ENCODE data around the gene SIAH1. TPM values are rescaled to one million over a fixed set of nuclear protein-coding genes. Genes with fewer than 3 reads are reported as not detected.

The SIAH1 gene
- total RNA-seq, 2 donors from 2014 or later = 24.0 to 36.1 TPM

DNA sequence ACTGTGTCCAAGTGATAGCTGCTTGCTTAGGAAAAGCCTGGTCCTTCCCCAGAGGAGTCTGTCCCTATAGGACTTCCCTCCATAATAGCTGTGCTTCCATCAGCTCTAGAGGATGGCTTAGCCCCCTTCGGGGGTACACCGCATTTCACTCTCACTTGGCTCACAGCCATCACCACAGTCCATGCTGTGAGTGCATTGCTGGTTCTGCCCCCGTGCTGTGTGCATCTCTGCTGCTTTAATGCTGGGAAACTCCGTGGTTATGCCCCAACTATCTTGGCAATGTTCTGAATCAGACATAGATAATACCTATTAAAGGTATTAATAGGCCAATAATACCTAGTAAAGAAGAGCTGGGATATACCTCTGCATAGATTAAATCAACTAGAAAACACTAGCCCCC is 58.3 kb downstream of the SIAH1 start:
- no peak for TF ChIP-seq POLR2A (IDR thresholded peaks at IDR 0.05)
- TF ChIP-seq, protein P1, sequence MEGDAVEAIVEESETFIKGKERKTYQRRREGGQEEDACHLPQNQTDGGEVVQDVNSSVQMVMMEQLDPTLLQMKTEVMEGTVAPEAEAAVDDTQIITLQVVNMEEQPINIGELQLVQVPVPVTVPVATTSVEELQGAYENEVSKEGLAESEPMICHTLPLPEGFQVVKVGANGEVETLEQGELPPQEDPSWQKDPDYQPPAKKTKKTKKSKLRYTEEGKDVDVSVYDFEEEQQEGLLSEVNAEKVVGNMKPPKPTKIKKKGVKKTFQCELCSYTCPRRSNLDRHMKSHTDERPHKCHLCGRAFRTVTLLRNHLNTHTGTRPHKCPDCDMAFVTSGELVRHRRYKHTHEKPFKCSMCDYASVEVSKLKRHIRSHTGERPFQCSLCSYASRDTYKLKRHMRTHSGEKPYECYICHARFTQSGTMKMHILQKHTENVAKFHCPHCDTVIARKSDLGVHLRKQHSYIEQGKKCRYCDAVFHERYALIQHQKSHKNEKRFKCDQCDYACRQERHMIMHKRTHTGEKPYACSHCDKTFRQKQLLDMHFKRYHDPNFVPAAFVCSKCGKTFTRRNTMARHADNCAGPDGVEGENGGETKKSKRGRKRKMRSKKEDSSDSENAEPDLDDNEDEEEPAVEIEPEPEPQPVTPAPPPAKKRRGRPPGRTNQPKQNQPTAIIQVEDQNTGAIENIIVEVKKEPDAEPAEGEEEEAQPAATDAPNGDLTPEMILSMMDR (IDR thresholded peaks at IDR 0.05) = no peak
- TF ChIP-seq POLR2AphosphoS5 (IDR thresholded peaks at IDR 0.05) = no peak
- no peak for DNase-seq (ENCODE audit: low spot score)
- Histone ChIP-seq H3K9me3 (no peaks in the 10 kb centered on the region), H3K27me3 (replicated peaks; ENCODE audit: insufficient read depth) (no peaks in the 10 kb centered on the region), H3K4me3 (no peak overlapping the region), H3K36me3 (no peaks in the 10 kb centered on the region), H3K27ac (no peak overlapping the region), H3K4me1 (replicated peaks) (no peaks in the 10 kb centered on the region)
- WGBS = 81% methylated on average over 4 of the region's 4 CpGs
- intact Hi-C loops (cut with DNase I) = no loop called here

DNA sequence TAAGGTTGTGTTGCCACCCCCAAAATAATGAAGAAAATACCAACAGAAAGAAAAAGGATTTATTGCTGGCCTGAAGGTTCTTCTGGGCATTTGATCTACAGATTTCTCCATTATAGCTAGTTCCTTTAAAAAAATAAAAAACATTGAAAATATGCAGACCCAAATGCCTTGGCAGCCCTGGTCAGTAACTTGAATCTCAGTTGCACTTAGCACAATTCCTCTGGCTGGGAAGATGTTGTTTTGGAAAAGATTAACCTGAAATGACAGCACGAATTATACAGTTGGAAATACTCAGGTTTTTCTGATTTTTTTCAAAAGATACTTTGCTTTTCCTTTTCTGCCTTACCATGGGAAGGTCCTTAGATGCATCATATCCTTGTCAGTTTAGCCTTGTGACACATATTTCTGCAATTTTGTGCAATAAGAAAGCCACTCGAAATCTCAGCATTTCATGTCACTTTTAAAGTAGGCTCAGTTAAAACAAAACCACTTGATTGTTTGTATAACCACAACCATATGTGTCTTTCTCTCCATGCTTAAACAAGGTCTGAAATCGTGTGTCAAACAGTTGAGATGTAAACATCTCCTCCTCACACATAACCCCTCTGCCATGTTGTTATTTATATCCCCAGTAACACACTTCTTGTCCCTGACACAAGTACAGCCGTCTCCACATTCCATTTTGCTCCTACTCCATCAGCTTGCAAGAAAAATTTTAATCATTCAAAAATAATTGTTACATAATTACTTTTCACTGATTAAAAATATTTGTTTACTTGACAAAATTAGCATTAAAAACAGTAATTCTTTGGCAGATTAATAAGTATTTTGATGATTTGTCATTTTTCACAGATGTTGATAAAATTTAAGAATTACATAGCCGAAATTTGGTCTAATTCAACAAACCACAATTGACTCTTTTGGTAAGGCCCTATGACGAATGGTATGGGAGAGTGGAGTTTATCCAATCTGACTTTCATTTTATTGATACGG is 61.1 kb downstream of the SIAH1 start:
- no peak for DNase-seq (ENCODE audit: low spot score)
- WGBS = 73% methylated on average over 7 of the region's 7 CpGs

DNA sequence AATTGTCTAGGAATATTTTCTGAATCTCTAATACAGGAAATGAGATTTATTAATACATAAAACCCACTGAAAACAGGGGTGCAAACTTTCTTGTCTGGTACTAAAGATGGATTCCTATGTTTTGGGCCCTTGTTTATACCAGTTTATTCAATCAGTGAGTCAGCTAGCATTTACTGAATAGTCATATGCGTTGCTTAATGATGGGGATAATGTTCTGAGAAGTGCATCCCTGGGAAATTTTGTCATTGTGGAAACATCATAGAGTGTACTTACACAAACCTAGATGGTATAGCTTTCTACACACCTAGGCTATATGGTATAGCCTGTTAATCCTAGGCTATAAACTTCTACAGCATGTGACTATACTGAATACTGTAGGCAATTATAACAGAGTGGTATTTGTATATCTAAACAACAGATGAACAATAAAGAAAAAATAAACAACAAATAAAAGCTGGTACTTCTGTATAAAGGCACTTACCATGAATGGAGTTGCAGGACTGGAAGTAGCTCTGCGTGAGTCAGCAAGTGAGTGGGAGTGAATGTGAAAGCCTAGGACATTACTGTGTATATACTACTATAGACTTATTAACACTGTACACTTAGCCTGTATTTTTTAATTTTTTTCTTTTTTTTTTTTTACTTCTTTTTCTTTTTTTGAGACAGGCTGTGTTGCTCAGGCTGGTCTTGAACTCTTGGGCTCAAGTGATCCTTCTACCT is 63.7 kb downstream of the SIAH1 start:
- Histone ChIP-seq H3K4me1 (replicated peaks) (no peaks in the 10 kb centered on the region), H3K4me3 (no peak overlapping the region), H3K27me3 (replicated peaks; ENCODE audit: insufficient read depth) (no peaks in the 10 kb centered on the region), H3K9me3 (no peaks in the 10 kb centered on the region), H3K36me3 (no peaks in the 10 kb centered on the region), H3K27ac (no peak overlapping the region)
- TF ChIP-seq POLR2A (IDR thresholded peaks at IDR 0.05) (no peak), POLR2AphosphoS5 (IDR thresholded peaks at IDR 0.05) (no peak)
- TF ChIP-seq, protein P1 (IDR thresholded peaks at IDR 0.05) = no peak
- WGBS = 86% methylated on average over 2 of the region's 2 CpGs
- intact Hi-C loops (cut with DNase I) = no loop called here
- no peak for DNase-seq (ENCODE audit: low spot score)

More for the DNA sequence above, 61.1 kb downstream of the SIAH1 start:
- H3K9me3 ChIP-seq = no peaks in the 10 kb centered on the region
- H3K27me3 ChIP-seq (replicated peaks; ENCODE audit: insufficient read depth) = no peaks in the 10 kb centered on the region
- H3K36me3 ChIP-seq = no peaks in the 10 kb centered on the region
- no peak overlapping the region for H3K4me3 ChIP-seq
- no peak overlapping the region for H3K27ac ChIP-seq
- TF ChIP-seq POLR2AphosphoS5 (IDR thresholded peaks at IDR 0.05) = no peak
- TF ChIP-seq POLR2A (IDR thresholded peaks at IDR 0.05) = no peak
- TF ChIP-seq, protein P1 (IDR thresholded peaks at IDR 0.05) = no peak
- H3K4me1 ChIP-seq (replicated peaks) = no peaks in the 10 kb centered on the region
- intact Hi-C loops (cut with DNase I) = no loop called here

DNA sequence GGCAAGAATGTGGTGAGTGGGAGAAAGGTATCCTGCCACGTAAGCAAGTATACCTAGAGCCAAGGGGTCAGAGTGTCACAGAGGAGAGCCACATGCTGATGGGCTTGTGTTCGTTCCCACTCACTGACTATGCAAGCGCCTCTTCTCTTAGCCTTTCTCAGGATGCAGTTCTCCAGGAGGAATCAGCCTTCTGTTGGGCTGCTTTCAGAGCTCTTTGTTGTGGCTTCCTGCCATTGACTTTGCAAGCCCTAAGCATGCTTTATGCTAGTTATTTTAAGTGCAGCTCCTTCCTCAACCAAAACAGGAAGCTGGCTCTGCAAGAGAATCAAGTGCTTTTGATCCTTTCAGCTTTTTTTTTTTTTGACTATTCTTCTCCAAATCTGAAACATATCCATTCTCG is 66.6 kb downstream of the SIAH1 start:
- Histone ChIP-seq H3K27me3 (replicated peaks; ENCODE audit: insufficient read depth) (no peaks in the 10 kb centered on the region), H3K4me3 (no peak overlapping the region), H3K27ac (no peak overlapping the region), H3K9me3 (no peaks in the 10 kb centered on the region), H3K36me3 (no peaks in the 10 kb centered on the region), H3K4me1 (replicated peaks) (no peaks in the 10 kb centered on the region)
- no peak for TF ChIP-seq POLR2AphosphoS5 (IDR thresholded peaks at IDR 0.05)
- TF ChIP-seq, protein P1 (IDR thresholded peaks at IDR 0.05) = no peak
- no peak for TF ChIP-seq POLR2A (IDR thresholded peaks at IDR 0.05)
- no peak for DNase-seq (ENCODE audit: low spot score)
- intact Hi-C loops (cut with DNase I) = no loop called here
- WGBS = 72% methylated on average over 4 of the region's 4 CpGs

All from prostate gland (tissue), 2 donors.